ENCODE results near the gene AKAP1. TPM values are rescaled to one million over a fixed set of nuclear protein-coding genes. Genes with fewer than 3 reads are reported as not detected.

AKAP1 gene
- total RNA-seq, 1 experiment from 2014 or later: 56.1 TPM

DNA sequence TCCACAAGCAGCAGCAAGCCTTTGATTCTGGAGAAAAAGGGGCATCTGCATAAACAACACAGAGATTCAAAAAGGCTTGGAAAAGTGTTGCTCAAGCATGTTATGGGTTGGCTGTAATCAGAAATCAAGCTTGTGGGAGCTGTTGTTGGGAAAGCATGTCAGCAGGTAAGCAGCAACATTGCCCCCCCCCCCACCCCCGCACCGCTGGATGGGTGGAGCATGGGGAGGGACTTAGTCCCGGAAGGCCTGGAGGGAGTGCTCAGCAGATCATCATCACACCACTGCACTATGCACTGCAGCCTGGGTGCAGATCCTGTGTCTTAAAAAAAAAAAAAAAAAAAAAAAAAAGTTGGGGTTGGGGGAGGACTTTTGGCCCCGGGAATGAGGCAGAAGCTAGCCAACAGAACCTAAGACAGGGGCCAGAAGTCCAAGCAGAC is 16.8 kb upstream of the AKAP1 start:
- H3K4me2 ChIP-seq (ENCODE audit: low read depth, low read length, poor library complexity, severe bottlenecking): no peak overlapping the region
- no peak for DNase-seq

DNA sequence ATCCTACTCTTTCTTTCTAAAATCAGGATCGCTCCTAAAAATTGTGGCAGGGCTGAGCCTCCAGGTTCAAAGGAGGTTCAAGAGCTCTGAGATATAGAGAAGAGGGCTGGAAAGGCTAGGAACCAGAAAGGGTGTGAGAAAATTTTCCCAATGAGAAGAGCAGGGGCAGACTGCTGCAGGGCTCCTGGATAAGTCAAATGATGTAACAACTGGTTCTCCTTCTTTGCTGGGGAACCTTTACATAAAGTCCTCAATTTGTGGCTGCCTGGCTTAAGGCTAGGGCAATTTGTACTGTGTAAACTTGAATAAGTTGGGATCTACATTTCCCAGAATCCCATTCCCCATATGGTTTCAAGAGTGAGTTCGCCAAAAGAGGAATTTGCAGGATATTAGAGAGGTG is 16.3 kb upstream of the AKAP1 start:
- Histone ChIP-seq H3K9me3 (ENCODE audit: low read length) (no peaks in the 10 kb centered on the region), H3K9me2 (replicated peaks; ENCODE audit: insufficient read depth, low read length) (no peaks in the 10 kb centered on the region), H3K4me3 (ENCODE audit: low read length) (no peak overlapping the region), H3K27me3 (ENCODE audit: low read length) (no peaks in the 10 kb centered on the region), H3K36me3 (ENCODE audit: insufficient read depth, low read length) (no peaks in the 10 kb centered on the region), H3K4me2 (ENCODE audit: low read depth, low read length, poor library complexity, severe bottlenecking) (no peak overlapping the region), H3K79me2 (ENCODE audit: low read length) (no peaks in the 10 kb centered on the region), H3K27ac (ENCODE audit: low read length) (no peak overlapping the region), H3K4me1 (ENCODE audit: low read length) (no peaks in the 10 kb centered on the region), H2AFZ (ENCODE audit: low read length) (no peak overlapping the region), H3K9ac (ENCODE audit: low read length) (no peak overlapping the region), H4K20me1 (ENCODE audit: insufficient read depth, low read depth, low read length) (no peaks in the 10 kb centered on the region)
- DNase-seq: no peak

More for the DNA sequence above, 16.8 kb upstream of the AKAP1 start:
- H3K9me3 ChIP-seq (ENCODE audit: low read length): no peaks in the 10 kb centered on the region
- no peaks in the 10 kb centered on the region for H4K20me1 ChIP-seq (ENCODE audit: insufficient read depth, low read depth, low read length)
- H3K4me1 ChIP-seq (ENCODE audit: low read length): no peaks in the 10 kb centered on the region
- no peaks in the 10 kb centered on the region for H3K79me2 ChIP-seq (ENCODE audit: low read length)
- H3K9me2 ChIP-seq (replicated peaks; ENCODE audit: insufficient read depth, low read length): no peaks in the 10 kb centered on the region
- no peak overlapping the region for H3K4me3 ChIP-seq (ENCODE audit: low read length)
- no peak overlapping the region for H3K9ac ChIP-seq (ENCODE audit: low read length)
- H3K27ac ChIP-seq (ENCODE audit: low read length): no peak overlapping the region
- no peak overlapping the region for H2AFZ ChIP-seq (ENCODE audit: low read length)
- H3K36me3 ChIP-seq (ENCODE audit: insufficient read depth, low read length): no peaks in the 10 kb centered on the region
- no peaks in the 10 kb centered on the region for H3K27me3 ChIP-seq (ENCODE audit: low read length)

DNA sequence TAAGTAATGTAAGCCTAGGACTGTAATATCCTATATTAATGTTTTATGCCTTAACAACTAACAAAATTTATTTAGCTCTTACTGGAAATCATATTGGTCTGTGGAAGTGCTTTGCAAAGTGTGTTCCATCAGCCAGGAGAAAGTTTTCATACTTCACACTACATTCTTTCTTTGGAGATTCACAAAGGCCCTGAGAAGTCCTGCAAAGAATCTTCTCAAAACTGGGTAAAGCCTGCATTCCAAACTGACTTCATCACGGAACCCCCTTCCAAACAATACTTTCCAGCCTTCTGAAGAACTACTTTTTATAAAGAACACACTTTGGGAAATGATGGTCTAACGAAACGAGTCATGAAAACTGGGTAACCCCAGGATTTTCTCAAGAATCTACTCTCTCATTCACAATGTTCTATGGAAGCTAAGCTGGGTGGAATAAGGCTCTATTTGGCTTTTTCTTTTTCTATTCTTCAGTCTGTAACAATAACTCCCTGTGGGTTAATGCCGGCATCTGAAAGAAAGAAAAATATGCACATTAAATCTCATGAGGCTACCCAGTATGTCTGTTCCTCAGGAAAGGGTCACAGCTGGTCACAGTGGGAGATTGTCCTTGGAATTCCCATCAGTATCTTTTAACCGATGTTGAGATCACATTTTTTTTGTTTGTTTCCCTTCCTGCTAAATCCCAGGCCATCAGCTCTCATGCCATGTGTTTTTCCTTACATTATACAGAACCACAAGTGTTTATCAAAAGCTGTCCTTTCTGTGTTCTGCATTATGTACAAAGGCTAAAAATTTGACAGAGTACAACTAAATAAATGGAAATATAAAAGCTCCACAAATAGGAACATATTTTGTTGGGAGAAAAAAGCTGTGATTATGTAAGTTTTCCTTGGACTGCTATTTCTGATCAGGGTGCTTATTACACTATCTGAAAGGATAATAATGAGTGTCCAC is 12.8 kb upstream of the AKAP1 start:
- Histone ChIP-seq H3K4me1 (ENCODE audit: low read length) (peaks cover 11% of the 10 kb centered on the region), H3K9me2 (replicated peaks; ENCODE audit: insufficient read depth, low read length) (no peaks in the 10 kb centered on the region), H2AFZ (ENCODE audit: low read length) (no peak overlapping the region), H3K27ac (ENCODE audit: low read length) (no peak overlapping the region), H3K9me3 (ENCODE audit: low read length) (no peaks in the 10 kb centered on the region), H3K79me2 (ENCODE audit: low read length) (no peaks in the 10 kb centered on the region), H4K20me1 (ENCODE audit: insufficient read depth, low read depth, low read length) (no peaks in the 10 kb centered on the region), H3K36me3 (ENCODE audit: insufficient read depth, low read length) (no peaks in the 10 kb centered on the region), H3K27me3 (ENCODE audit: low read length) (no peaks in the 10 kb centered on the region), H3K4me2 (ENCODE audit: low read depth, low read length, poor library complexity, severe bottlenecking) (no peak overlapping the region), H3K4me3 (ENCODE audit: low read length) (no peak overlapping the region), H3K9ac (ENCODE audit: low read length) (no peak overlapping the region)
- DNase-seq: no peak

DNA sequence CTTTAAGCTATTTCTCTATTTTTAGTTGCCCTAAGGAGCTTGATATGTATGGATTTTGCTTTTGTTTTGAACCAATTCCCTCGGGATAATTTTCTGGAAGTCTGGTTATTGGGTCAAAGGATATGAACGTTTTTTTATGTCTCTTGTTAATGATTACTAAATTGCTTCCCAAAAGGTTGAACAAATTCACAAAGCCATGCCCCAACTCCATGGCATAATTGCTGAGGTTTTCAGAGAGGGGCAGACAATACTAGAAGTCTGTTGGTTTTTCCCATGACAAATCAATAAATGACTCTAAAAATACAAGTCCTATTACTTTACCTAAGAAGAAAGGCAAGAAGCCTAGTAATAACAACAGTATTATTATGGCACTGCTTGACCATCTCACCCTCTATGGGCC is 11.4 kb upstream of the AKAP1 start:
- Histone ChIP-seq H3K27me3 (ENCODE audit: low read length) (no peaks in the 10 kb centered on the region), H3K27ac (ENCODE audit: low read length) (no peak overlapping the region), H3K4me2 (ENCODE audit: low read depth, low read length, poor library complexity, severe bottlenecking) (no peak overlapping the region), H3K79me2 (ENCODE audit: low read length) (no peaks in the 10 kb centered on the region), H3K4me1 (ENCODE audit: low read length) (peaks cover 20% of the 10 kb centered on the region), H3K9me3 (ENCODE audit: low read length) (no peaks in the 10 kb centered on the region), H3K4me3 (ENCODE audit: low read length) (no peak overlapping the region), H3K9ac (ENCODE audit: low read length) (no peak overlapping the region), H3K9me2 (replicated peaks; ENCODE audit: insufficient read depth, low read length) (no peaks in the 10 kb centered on the region), H2AFZ (ENCODE audit: low read length) (no peak overlapping the region), H4K20me1 (ENCODE audit: insufficient read depth, low read depth, low read length) (no peaks in the 10 kb centered on the region), H3K36me3 (ENCODE audit: insufficient read depth, low read length) (no peaks in the 10 kb centered on the region)
- no peak for DNase-seq

DNA sequence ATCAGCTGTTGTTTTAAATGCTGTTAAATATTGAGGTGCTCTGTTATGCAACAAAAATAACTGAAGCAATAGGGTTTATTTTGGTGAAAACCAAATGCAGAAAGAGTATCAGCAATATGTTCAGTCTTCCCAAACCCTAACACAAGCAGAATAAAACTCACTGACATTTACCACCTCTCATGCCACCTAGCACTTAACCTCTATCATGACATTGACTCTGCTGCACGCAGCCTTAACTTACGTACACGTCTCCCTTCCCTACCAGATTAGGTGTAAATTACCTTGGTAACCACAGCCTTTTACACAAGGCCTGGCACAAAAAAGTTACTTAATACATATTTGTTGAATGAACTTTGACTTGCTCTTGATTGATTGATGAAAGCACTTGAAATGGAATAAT is 9.9 kb upstream of the AKAP1 start:
- Histone ChIP-seq H4K20me1 (ENCODE audit: insufficient read depth, low read depth, low read length) (no peaks in the 10 kb centered on the region), H2AFZ (ENCODE audit: low read length) (no peak overlapping the region), H3K4me2 (ENCODE audit: low read depth, low read length, poor library complexity, severe bottlenecking) (no peak overlapping the region), H3K27ac (ENCODE audit: low read length) (no peak overlapping the region), H3K79me2 (ENCODE audit: low read length) (no peaks in the 10 kb centered on the region), H3K9me2 (replicated peaks; ENCODE audit: insufficient read depth, low read length) (no peaks in the 10 kb centered on the region), H3K9ac (ENCODE audit: low read length) (no peak overlapping the region), H3K9me3 (ENCODE audit: low read length) (no peaks in the 10 kb centered on the region), H3K36me3 (ENCODE audit: insufficient read depth, low read length) (no peaks in the 10 kb centered on the region), H3K27me3 (ENCODE audit: low read length) (no peaks in the 10 kb centered on the region), H3K4me1 (ENCODE audit: low read length) (peaks cover 20% of the 10 kb centered on the region), H3K4me3 (ENCODE audit: low read length) (no peak overlapping the region)
- DNase-seq: no peak

DNA sequence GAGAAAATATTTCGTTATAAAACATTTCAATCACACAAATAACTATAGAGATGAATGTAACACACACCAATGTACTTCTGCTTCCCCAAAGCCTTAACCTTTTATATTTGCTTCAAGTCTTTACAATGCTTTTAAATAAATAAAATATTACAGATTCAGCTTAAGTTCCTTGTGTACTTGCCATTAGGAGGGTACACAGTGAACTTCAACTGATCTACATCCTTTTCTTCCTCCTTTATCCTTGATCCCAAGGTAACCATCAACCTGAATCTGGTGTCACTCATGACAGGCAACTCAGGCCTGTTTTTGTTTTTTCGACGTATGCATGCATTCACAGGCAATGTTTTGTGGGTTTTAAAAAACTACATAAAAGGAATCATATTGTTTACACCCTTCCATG is 9.3 kb upstream of the AKAP1 start:
- H3K27me3 ChIP-seq (ENCODE audit: low read length): no peaks in the 10 kb centered on the region
- H4K20me1 ChIP-seq (ENCODE audit: insufficient read depth, low read depth, low read length): no peaks in the 10 kb centered on the region
- no peaks in the 10 kb centered on the region for H3K9me3 ChIP-seq (ENCODE audit: low read length)
- H3K36me3 ChIP-seq (ENCODE audit: insufficient read depth, low read length): no peaks in the 10 kb centered on the region
- no peak overlapping the region for H3K4me2 ChIP-seq (ENCODE audit: low read depth, low read length, poor library complexity, severe bottlenecking)
- H3K79me2 ChIP-seq (ENCODE audit: low read length): no peaks in the 10 kb centered on the region
- H3K4me3 ChIP-seq (ENCODE audit: low read length): no peak overlapping the region
- DNase-seq: no peak
- no peaks in the 10 kb centered on the region for H3K9me2 ChIP-seq (replicated peaks; ENCODE audit: insufficient read depth, low read length)
- H3K4me1 ChIP-seq (ENCODE audit: low read length): peaks cover 20% of the 10 kb centered on the region
- no peak overlapping the region for H2AFZ ChIP-seq (ENCODE audit: low read length)
- no peak overlapping the region for H3K9ac ChIP-seq (ENCODE audit: low read length)
- no peak overlapping the region for H3K27ac ChIP-seq (ENCODE audit: low read length)

DNA sequence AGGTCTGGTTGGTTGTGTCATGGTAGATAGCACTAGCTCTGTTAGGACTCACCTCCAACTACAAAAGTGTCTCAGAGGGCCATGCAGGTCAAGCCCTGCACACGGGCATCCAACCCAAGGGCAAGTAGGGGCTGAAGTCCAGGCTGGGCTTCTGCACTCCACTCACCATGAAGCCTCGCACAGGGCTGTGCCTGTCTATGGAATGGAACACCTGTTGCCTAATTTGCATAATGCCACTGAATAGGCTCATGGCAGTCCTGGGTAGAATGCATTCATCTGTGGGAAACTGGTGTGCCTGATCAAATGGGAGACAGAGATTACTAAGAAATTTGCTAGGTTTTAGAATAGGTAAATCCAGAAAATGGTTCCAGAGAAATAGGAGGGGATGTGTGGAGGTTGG is 8.0 kb upstream of the AKAP1 start:
- Histone ChIP-seq H3K4me1 (ENCODE audit: low read length) (peaks cover 20% of the 10 kb centered on the region), H2AFZ (ENCODE audit: low read length) (no peak overlapping the region), H3K79me2 (ENCODE audit: low read length) (no peaks in the 10 kb centered on the region), H3K4me2 (ENCODE audit: low read depth, low read length, poor library complexity, severe bottlenecking) (peak overlapping the region; percentile 29), H3K9me3 (ENCODE audit: low read length) (no peaks in the 10 kb centered on the region), H3K36me3 (ENCODE audit: insufficient read depth, low read length) (no peaks in the 10 kb centered on the region), H3K27ac (ENCODE audit: low read length) (no peak overlapping the region), H3K4me3 (ENCODE audit: low read length) (no peak overlapping the region), H3K9ac (ENCODE audit: low read length) (no peak overlapping the region), H3K9me2 (replicated peaks; ENCODE audit: insufficient read depth, low read length) (no peaks in the 10 kb centered on the region), H3K27me3 (ENCODE audit: low read length) (no peaks in the 10 kb centered on the region), H4K20me1 (ENCODE audit: insufficient read depth, low read depth, low read length) (no peaks in the 10 kb centered on the region)
- no peak for DNase-seq

DNA sequence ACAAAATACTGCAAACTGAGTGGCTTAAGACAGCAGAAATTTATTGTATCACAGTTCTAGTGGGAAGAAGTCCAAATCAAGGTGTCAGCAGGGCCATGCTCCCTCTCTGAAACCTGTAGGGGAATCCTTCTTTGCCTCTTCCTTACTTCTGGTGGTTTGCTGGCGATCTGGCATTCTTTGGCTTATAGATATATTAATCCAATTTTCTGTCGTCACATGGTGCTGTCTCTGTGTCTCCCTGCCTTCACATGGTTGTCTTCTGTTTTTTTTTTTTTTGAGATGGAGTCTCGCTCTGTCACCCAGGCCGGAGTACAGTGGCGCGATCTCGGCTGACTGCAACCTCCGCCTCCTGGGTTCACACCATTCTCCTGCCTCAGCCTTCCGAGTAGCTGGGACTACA is 6.8 kb upstream of the AKAP1 start:
- no peak overlapping the region for H3K27ac ChIP-seq (ENCODE audit: low read length)

More for the DNA sequence above, 6.8 kb upstream of the AKAP1 start:
- H3K4me3 ChIP-seq (ENCODE audit: low read length): no peak overlapping the region
- no peak overlapping the region for H2AFZ ChIP-seq (ENCODE audit: low read length)
- peaks cover 20% of the 10 kb centered on the region for H3K4me1 ChIP-seq (ENCODE audit: low read length)
- H3K79me2 ChIP-seq (ENCODE audit: low read length): no peaks in the 10 kb centered on the region
- no peaks in the 10 kb centered on the region for H3K27me3 ChIP-seq (ENCODE audit: low read length)
- no peaks in the 10 kb centered on the region for H3K36me3 ChIP-seq (ENCODE audit: insufficient read depth, low read length)
- H4K20me1 ChIP-seq (ENCODE audit: insufficient read depth, low read depth, low read length): no peaks in the 10 kb centered on the region
- H3K4me2 ChIP-seq (ENCODE audit: low read depth, low read length, poor library complexity, severe bottlenecking): no peak overlapping the region
- no peaks in the 10 kb centered on the region for H3K9me3 ChIP-seq (ENCODE audit: low read length)
- H3K9me2 ChIP-seq (replicated peaks; ENCODE audit: insufficient read depth, low read length): no peaks in the 10 kb centered on the region
- H3K9ac ChIP-seq (ENCODE audit: low read length): no peak overlapping the region
- DNase-seq: no peak
